Measurements from ENCODE around the gene ATP6V0D1.

DNA sequence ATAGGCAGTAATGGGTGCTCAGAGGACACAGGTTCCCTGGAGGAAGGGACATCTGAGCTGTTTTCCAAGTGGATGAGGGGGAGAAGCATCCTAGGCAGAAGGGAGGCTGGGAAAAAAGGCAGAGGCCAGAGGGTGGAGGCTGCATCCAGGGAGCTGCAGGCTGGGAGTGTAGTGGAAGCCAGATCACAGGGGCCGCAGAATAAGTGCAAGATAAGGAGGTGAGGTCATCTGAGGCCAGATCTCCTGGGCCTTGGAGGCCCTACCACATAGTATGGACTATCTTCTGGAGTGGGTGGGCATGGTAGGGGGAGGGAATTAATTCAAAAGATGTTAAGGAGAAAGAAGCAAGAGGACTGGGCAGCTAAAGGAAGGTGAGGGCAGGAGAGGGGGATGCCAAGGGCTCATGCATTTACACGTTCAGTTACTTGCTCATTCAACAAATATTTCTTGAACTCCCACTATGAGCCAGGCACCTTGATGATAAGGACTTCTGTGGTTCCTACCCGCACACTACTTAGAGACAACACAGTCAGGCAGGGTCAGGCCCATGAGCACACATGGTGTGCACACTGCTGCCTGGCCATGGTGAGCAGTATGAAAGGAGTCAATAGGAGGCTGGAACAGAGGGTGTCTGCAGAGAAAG is 45.3 kb upstream of the ATP6V0D1 start:
- TF ChIP-seq, protein P1, sequence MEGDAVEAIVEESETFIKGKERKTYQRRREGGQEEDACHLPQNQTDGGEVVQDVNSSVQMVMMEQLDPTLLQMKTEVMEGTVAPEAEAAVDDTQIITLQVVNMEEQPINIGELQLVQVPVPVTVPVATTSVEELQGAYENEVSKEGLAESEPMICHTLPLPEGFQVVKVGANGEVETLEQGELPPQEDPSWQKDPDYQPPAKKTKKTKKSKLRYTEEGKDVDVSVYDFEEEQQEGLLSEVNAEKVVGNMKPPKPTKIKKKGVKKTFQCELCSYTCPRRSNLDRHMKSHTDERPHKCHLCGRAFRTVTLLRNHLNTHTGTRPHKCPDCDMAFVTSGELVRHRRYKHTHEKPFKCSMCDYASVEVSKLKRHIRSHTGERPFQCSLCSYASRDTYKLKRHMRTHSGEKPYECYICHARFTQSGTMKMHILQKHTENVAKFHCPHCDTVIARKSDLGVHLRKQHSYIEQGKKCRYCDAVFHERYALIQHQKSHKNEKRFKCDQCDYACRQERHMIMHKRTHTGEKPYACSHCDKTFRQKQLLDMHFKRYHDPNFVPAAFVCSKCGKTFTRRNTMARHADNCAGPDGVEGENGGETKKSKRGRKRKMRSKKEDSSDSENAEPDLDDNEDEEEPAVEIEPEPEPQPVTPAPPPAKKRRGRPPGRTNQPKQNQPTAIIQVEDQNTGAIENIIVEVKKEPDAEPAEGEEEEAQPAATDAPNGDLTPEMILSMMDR (IDR thresholded peaks at IDR 0.05), result no peak
- no peak for TF ChIP-seq POLR2A (IDR thresholded peaks at IDR 0.05)
